ENCODE measurements around the gene HSPA12A. TPM values are rescaled to one million over a fixed set of nuclear protein-coding genes. Genes with fewer than 3 reads are reported as not detected.

Gene HSPA12A
- polyA plus RNA-seq (2011; rRNA removed) (17.0 and 17.4 TPM in 2 replicates), polyA plus RNA-seq (2017; fragmentation: RNase III; extraction: RNeasy Plus Mini Kit Qiagen cat#74134 plus additional on column Dnase treatment) (16.7 to 17.8 TPM (median 16.9 TPM) in 3 replicates), polyA minus RNA-seq (2011; rRNA and poly(A)+ RNA removed) (25.2 and 27.4 TPM in 2 replicates)
- 7.7 and 9.1 TPM in 2 replicates for polyA plus RNA-seq (2012; cell fraction: cytosol; rRNA removed)
- polyA plus RNA-seq (2012; cell fraction: nucleus; rRNA removed): 20.5 and 23.0 TPM in 2 replicates

GRCh38 chr10:116742367-116743265, at the start of gene HSPA12A:
TSS of gene HSPA12A (minus strand) at chr10:116742566. CDS start at chr10:116742469, 97 bp downstream.
- peak within 1 kb of the TSS; percentile 90 to 98 for H3K27ac ChIP-seq
- POLR2A ChIA-PET: interaction anchor here (0.6 to 1.6 kb wide), 14 partner anchors 11 to 432 kb away, joined by 3 to 17 read pairs (median 4); partner anchors contain the start of gene SHTN1
- ATAC-seq: peak; percentile 85 to 89
- H3K4me1 ChIP-seq: peaks cover 12% of the 10 kb centered on the region
- H3K4me2 ChIP-seq: peak within 1 kb of the TSS; percentile 96
- CTCF ChIA-PET: interaction anchor here (0.8 to 2.2 kb wide), 8 partner anchors 11 to 474 kb away, joined by 3 to 14 read pairs (median 4); no protein-coding TSS in a partner anchor
- peak within 1 kb of the TSS; percentile 81 for H3K4me3 ChIP-seq
- H3K9me3 ChIP-seq: no peaks in the 10 kb centered on the region
- no peak for FAIRE-seq
- 4% methylated on average over 24 of the region's 114 CpGs for WGBS (ENCODE audit: missing lambda C conversion rate)
- DNase-seq (ENCODE audit: low read depth in 1 of 2, low spot score in 1 of 2): peak; percentile 76 to 78
- TF ChIP-seq ZNF302 (CRISPR knock-in tag; IDR thresholded peaks at IDR 0.05): no peak
- no peak for TF ChIP-seq ATOH8 (CRISPR knock-in tag; IDR thresholded peaks at IDR 0.05; ENCODE audit: low read depth)
- TF ChIP-seq EHMT2 (IDR thresholded peaks at IDR 0.05; ENCODE audit: low read depth): no peak
- no peak for TF ChIP-seq MYC (IDR thresholded peaks at IDR 0.05; ENCODE audit: borderline replicate concordance, low read length)
- no peak for TF ChIP-seq RARB (CRISPR knock-in tag; IDR thresholded peaks at IDR 0.05)
- no peak for TF ChIP-seq RFX5 (IDR thresholded peaks at IDR 0.05)
- peak; percentile 94 for TF ChIP-seq POLR2A (IDR thresholded peaks at IDR 0.05; ENCODE audit: low read length)
- TF ChIP-seq HEYL (CRISPR knock-in tag; IDR thresholded peaks at IDR 0.05): no peak
- no peak for TF ChIP-seq ZC3H11A (IDR thresholded peaks at IDR 0.05)
- no peak for TF ChIP-seq FOSL2 (IDR thresholded peaks at IDR 0.05)
- TF ChIP-seq FOSL2 (CRISPR knock-in tag; IDR thresholded peaks at IDR 0.05): no peak
- TF ChIP-seq HDAC2 (IDR thresholded peaks at IDR 0.05): no peak
- no peak for TF ChIP-seq RNF2 (IDR thresholded peaks at IDR 0.05; ENCODE audit: borderline replicate concordance, low read depth)
- no peak for TF ChIP-seq JUNB (IDR thresholded peaks at IDR 0.05)
- no peak for TF ChIP-seq EP300 (IDR thresholded peaks at IDR 0.05)
- no peak for TF ChIP-seq KDM5A (IDR thresholded peaks at IDR 0.05)
- TF ChIP-seq HOXA7 (CRISPR knock-in tag; IDR thresholded peaks at IDR 0.05): no peak
- peak; percentile 93 for TF ChIP-seq PHF8 (IDR thresholded peaks at IDR 0.05; ENCODE audit: borderline replicate concordance, low read depth)
- peak; percentile 50; the same call in 1 of the 2 replicates for TF ChIP-seq E2F6 (IDR thresholded peaks at IDR 0.05; ENCODE audit: borderline replicate concordance, low read depth)
- no peak for TF ChIP-seq HMGXB4 (CRISPR knock-in tag; IDR thresholded peaks at IDR 0.05; ENCODE audit: borderline replicate concordance)
- peak; percentile 38 for TF ChIP-seq ZFP36 (IDR thresholded peaks at IDR 0.05; ENCODE audit: borderline replicate concordance, partially characterized antibody)
- TF ChIP-seq MAFK (IDR thresholded peaks at IDR 0.05; ENCODE audit: partially characterized antibody): no peak
- no peak for TF ChIP-seq FOXS1 (CRISPR knock-in tag; IDR thresholded peaks at IDR 0.05)
- TF ChIP-seq NR3C1 (IDR thresholded peaks at IDR 0.05): no peak
- TF ChIP-seq CHD2 (IDR thresholded peaks at IDR 0.05; ENCODE audit: low read length, partially characterized antibody): no peak
- 0 out of 2 replicates have a peak, but pooled peaks have one; percentile 11 for TF ChIP-seq MAX (IDR thresholded peaks at IDR 0.05)
- TF ChIP-seq BCL3 (IDR thresholded peaks at IDR 0.05): peak; percentile 74; the same call in 2 of the 3 replicates
- no peak for TF ChIP-seq TFCP2L1 (CRISPR knock-in tag; IDR thresholded peaks at IDR 0.05)
- no peak for TF ChIP-seq HOXB13 (CRISPR knock-in tag; IDR thresholded peaks at IDR 0.05; ENCODE audit: low read depth)
- TF ChIP-seq JUN (IDR thresholded peaks at IDR 0.05): peak; percentile 49 to 83; a peak in 3 of 5 replicates
- TF ChIP-seq CHD4 (IDR thresholded peaks at IDR 0.05; ENCODE audit: borderline replicate concordance): no peak
- no peak for TF ChIP-seq HES2 (IDR thresholded peaks at IDR 0.05)
- TF ChIP-seq CBX8 (IDR thresholded peaks at IDR 0.05): no peak
- no peak for TF ChIP-seq CEBPB (IDR thresholded peaks at IDR 0.05)
- no peak for TF ChIP-seq ELK1 (IDR thresholded peaks at IDR 0.05; ENCODE audit: low read depth, low read length)
